ENCODE measurements around the gene SMPD1. TPM values are rescaled to one million over a fixed set of nuclear protein-coding genes. Genes with fewer than 3 reads are reported as not detected.

SMPD1 gene
- total and polyA plus RNA-seq, 9 of the 15 experiments (the other 6 are each of a cell fraction or from before 2014, with no cell fraction given), result 0.90 to 9.9 (median 5.2) TPM

DNA sequence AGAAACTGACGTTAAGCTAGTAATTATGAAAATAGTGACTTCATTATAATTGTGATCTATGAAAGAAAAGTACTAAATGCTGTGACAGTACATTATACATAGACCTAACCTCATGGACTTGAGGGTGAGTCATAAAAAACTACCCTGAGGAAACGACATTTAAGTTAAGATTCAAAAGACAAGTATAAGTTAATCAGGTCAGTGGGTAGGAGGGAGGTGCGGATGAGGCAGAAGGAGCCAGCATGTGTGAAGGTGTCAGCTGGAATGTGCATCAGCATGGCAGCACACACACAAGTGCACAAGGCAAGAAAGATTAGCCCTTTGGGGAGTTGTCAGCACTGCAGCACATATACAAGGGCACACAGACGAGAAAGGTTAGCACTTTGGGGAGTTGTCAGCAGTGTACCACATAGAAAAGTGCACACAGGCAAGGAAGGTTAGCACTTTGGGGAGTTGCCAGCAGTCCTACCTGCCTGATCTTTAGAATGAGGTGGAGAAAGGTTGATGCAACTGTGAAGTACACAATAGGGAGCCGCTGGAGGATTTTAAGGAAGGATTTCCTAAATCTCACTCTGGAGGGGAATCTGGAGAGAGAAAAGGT lies 38.4 kb upstream of the SMPD1 start:
- TF ChIP-seq ZNF143 (CRISPR knock-in tag; IDR thresholded peaks at IDR 0.05) (no peak), C11orf30 (IDR thresholded peaks at IDR 0.05; ENCODE audit: low read depth) (no peak)
- BruUV-seq (replicated peaks), result no TSS peak
- intact Hi-C loops (cut with micrococcal nuclease), result loop anchor here (2.0 kb wide), 2 partner anchors 101 to 329 kb away; no protein-coding TSS in a partner anchor
- Histone ChIP-seq H3K79me2 (ENCODE audit: control insufficient read depth, insufficient read depth, low read length) (no peaks in the 10 kb centered on the region), H3K9me3 (replicated peaks; ENCODE audit: control insufficient read depth, insufficient read depth, low read depth, low read length) (no peaks in the 10 kb centered on the region), H3K36me3 (ENCODE audit: control insufficient read depth, insufficient read depth, low read length) (no peaks in the 10 kb centered on the region), H3K9me1 (ENCODE audit: control insufficient read depth, insufficient read depth, low read length) (no peaks in the 10 kb centered on the region), H3K4me3 (no peak overlapping the region), H3K4me2 (ENCODE audit: insufficient read depth, low read length) (no peak overlapping the region), H3K4me1 (replicated peaks in 1 of 2; ENCODE audit: control insufficient read depth in 2 of 2, insufficient read depth in 2 of 2, low read length in 2 of 2) (peaks cover 0 to 3% of the 10 kb centered on the region in 2 experiments; a peak in 1 of 5 replicates), H3K27ac (ENCODE audit: extremely low read depth, low read depth, low read length) (no peak overlapping the region), H4K20me1 (replicated peaks; ENCODE audit: control insufficient read depth, insufficient read depth, low read length) (0 out of 2 replicates have a peak, but pooled peaks cover 3% of the 10 kb centered on the region), H3K27me3 (ENCODE audit: control insufficient read depth in 2 of 2, insufficient read depth in 2 of 2, low read length in 2 of 2) (peaks cover 2 to 9% of the 10 kb centered on the region in 2 experiments; a peak in 4 of 5 replicates), H2AFZ (ENCODE audit: low read depth, low read length) (no peak overlapping the region), H3K9ac (ENCODE audit: insufficient read depth in 1 of 2, low read depth in 2 of 2, low read length in 2 of 2) (no peak overlapping the region)
- ATAC-seq (no peak), FAIRE-seq (no peak), DNase-seq (ENCODE audit: extremely low read depth in 1 of 4, low spot score in 3 of 4) (no peak)
- ChIA-PET CTCF (ENCODE audit: low intra/inter-chr PET ratio) (interaction anchor here (1.3 kb wide), 1 partner anchor 328 kb away, joined by 3 read pairs; no protein-coding TSS in a partner anchor), POLR2A (interaction anchor here (0.8 to 1.1 kb wide), 2 partner anchors 11 to 16 kb away, joined by 3 read pairs; no protein-coding TSS in a partner anchor)
- in situ Hi-C loops (cut with MboI), result loop anchor here (5.0 kb wide), 1 partner anchor 330 kb away; no protein-coding TSS in a partner anchor
- WGBS (ENCODE audit: insufficient coverage, low coverage, missing lambda C conversion rate), result 0% methylated on average over 5 of the region's 5 CpGs

DNA sequence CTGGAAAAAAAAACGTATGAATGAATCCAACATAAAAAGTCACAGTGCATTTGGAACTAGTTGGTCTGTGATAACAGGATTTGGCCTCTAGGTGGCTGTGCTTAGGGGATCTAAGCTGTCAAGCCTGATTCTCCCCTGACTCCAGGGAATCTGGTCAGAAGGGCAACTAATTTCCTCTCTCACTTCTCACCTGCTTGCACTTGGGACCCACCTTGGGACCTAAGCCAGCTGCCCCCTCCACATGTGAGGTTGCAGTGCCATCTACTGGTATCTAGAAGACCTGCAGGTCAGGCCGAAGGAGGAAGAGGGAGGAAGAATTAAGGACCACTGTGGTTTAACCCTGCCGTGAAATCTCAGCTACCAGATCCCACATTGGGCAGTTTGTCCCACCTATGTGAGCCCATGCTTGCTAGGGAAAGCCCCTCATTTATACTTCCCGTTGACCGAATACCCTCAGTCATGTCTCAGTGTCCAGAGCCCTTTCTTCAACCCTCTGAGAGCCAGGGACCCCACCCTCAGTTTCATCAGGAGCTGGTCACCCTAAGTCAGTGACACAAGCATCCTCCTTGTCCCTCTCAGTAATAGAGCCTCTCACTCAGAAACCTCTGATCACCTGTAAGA lies 36.8 kb upstream of the SMPD1 start:
- POLR2A ChIA-PET, result interaction anchor here (0.6 to 1.0 kb wide), 5 partner anchors 28 to 138 kb away, joined by 3 read pairs; no protein-coding TSS in a partner anchor
- BruUV-seq (replicated peaks), result no TSS peak
- TF ChIP-seq, protein P1, sequence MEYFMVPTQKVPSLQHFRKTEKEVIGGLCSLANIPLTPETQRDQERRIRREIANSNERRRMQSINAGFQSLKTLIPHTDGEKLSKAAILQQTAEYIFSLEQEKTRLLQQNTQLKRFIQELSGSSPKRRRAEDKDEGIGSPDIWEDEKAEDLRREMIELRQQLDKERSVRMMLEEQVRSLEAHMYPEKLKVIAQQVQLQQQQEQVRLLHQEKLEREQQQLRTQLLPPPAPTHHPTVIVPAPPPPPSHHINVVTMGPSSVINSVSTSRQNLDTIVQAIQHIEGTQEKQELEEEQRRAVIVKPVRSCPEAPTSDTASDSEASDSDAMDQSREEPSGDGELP (CRISPR knock-in tag; IDR thresholded peaks at IDR 0.05; ENCODE audit: borderline replicate concordance), result peak; percentile 17; the same call in 1 of the 2 replicates
- TF ChIP-seq SOX6 (IDR thresholded peaks at IDR 0.05) (no peak), RB1 (IDR thresholded peaks at IDR 0.05; ENCODE audit: low read depth) (peak; percentile 52), MCM7 (IDR thresholded peaks at IDR 0.05) (no peak), MAZ (CRISPR knock-in tag; conservative IDR thresholded peaks at IDR 0.05 in 1 of 2, IDR thresholded peaks at IDR 0.05 in 1 of 2) (0 out of 4 replicates have a peak, but pooled peaks of 1 of the 2 experiments have one; percentile 33), SMC3 (conservative IDR thresholded peaks at IDR 0.05; ENCODE audit: insufficient read depth, low read depth, low read length) (peak; percentile 80), RCOR1 (IDR thresholded peaks at IDR 0.05; ENCODE audit: borderline replicate concordance in 1 of 2, low read depth in 2 of 2, low read length in 2 of 2) (0 out of 4 replicates have a peak, but pooled peaks of 1 of the 2 experiments have one; percentile 13), NFIC (IDR thresholded peaks at IDR 0.05) (peak; percentile 94), KAT7 (CRISPR knock-in tag; IDR thresholded peaks at IDR 0.05; ENCODE audit: borderline replicate concordance) (no peak), BCL6 (CRISPR knock-in tag; IDR thresholded peaks at IDR 0.05) (no peak)

More for the DNA sequence above, 36.8 kb upstream of the SMPD1 start:
- 2% methylated on average over 5 of the region's 5 CpGs for WGBS (ENCODE audit: insufficient coverage, low coverage, missing lambda C conversion rate)
- DNase-seq (ENCODE audit: extremely low read depth in 1 of 4, low spot score in 3 of 4) (peak; percentile 61 to 71 (median 63)), ATAC-seq (peak; percentile 89), FAIRE-seq (peak; percentile 94)
- Histone ChIP-seq H3K9me3 (replicated peaks; ENCODE audit: control insufficient read depth, insufficient read depth, low read depth, low read length) (no peaks in the 10 kb centered on the region), H3K27me3 (ENCODE audit: control insufficient read depth in 2 of 2, insufficient read depth in 2 of 2, low read length in 2 of 2) (peaks cover 0 to 9% of the 10 kb centered on the region in 2 experiments; a peak in 4 of 5 replicates), H3K9ac (ENCODE audit: insufficient read depth in 1 of 2, low read depth in 2 of 2, low read length in 2 of 2) (no peak overlapping the region), H2AFZ (ENCODE audit: low read depth, low read length) (no peak overlapping the region), H3K4me3 (no peak overlapping the region), H3K9me1 (ENCODE audit: control insufficient read depth, insufficient read depth, low read length) (no peaks in the 10 kb centered on the region), H3K79me2 (ENCODE audit: control insufficient read depth, insufficient read depth, low read length) (no peaks in the 10 kb centered on the region), H3K27ac (ENCODE audit: extremely low read depth, low read depth, low read length) (no peak overlapping the region), H3K4me1 (replicated peaks in 1 of 2; ENCODE audit: control insufficient read depth in 2 of 2, insufficient read depth in 2 of 2, low read length in 2 of 2) (peaks cover 0 to 5% of the 10 kb centered on the region in 2 experiments; a peak in 2 of 5 replicates), H4K20me1 (replicated peaks; ENCODE audit: control insufficient read depth, insufficient read depth, low read length) (0 out of 2 replicates have a peak, but pooled peaks cover 3% of the 10 kb centered on the region), H3K4me2 (ENCODE audit: insufficient read depth, low read length) (no peak overlapping the region), H3K36me3 (ENCODE audit: control insufficient read depth, insufficient read depth, low read length) (no peaks in the 10 kb centered on the region)
- intact Hi-C loops (cut with micrococcal nuclease), result loop anchor here (2.0 kb wide), 2 partner anchors 103 to 331 kb away; no protein-coding TSS in a partner anchor
- CTCF ChIA-PET (ENCODE audit: low intra/inter-chr PET ratio), result interaction anchor here (0.5 to 2.3 kb wide), 6 partner anchors 72 to 361 kb away, joined by 4 to 11 read pairs (median 4); no protein-coding TSS in a partner anchor
- in situ Hi-C loops (cut with MboI), result loop anchor here (5.0 kb wide), 1 partner anchor 331 kb away; no protein-coding TSS in a partner anchor

Data from K562 (cell line).